ENCODE measurements around the gene RNASE1. TPM values are rescaled to one million over a fixed set of nuclear protein-coding genes. Genes with fewer than 3 reads are reported as not detected.

RNASE1 gene
- total and polyA plus RNA-seq, 10 of the 15 experiments (the other 5 are each of a cell fraction or from before 2014, with no cell fraction given) = 0.11 to 0.72 (median 0.38) TPM; not detected in 7

- no peak for FAIRE-seq
- WGBS (ENCODE audit: insufficient coverage, insufficient replicate concordance, low lambda C conversion rate, missing lambda C conversion rate) = 40% methylated on average over 4 of the region's 6 CpGs
- no peak overlapping the region for H3K4me3 ChIP-seq
- H3K79me2 ChIP-seq (ENCODE audit: control insufficient read depth, insufficient read depth, low read length) = no peaks in the 10 kb centered on the region
- H3K9me3 ChIP-seq (replicated peaks; ENCODE audit: control insufficient read depth, insufficient read depth, low read length) = no peaks in the 10 kb centered on the region
- ChIA-PET CTCF (interaction anchor here (0.7 kb wide), 1 partner anchor 125 kb away, joined by 3 read pairs; no protein-coding TSS in a partner anchor), POLR2A (no interaction called here), RAD21 (ENCODE audit: unreplicated experiment) (interaction anchor here (1.4 to 1.6 kb wide), 2 partner anchors 9 to 89 kb away, joined by 3 to 5 read pairs; no protein-coding TSS in a partner anchor), SMC1A (ENCODE audit: uncharacterized antibody, unreplicated experiment) (no interaction called here)
- no peak for DNase-seq (ENCODE audit: low read depth, low spot score)
- H3K4me1 ChIP-seq (ENCODE audit: control insufficient read depth, insufficient read depth, low read length) = no peaks in the 10 kb centered on the region
- in situ Hi-C loops (cut with MboI) (no loop called here), intact Hi-C loops (cut with micrococcal nuclease; ENCODE audit: unreplicated experiment) (no loop called here)
- H3K27ac ChIP-seq (ENCODE audit: control insufficient read depth, insufficient read depth) = no peak overlapping the region
- peaks cover 0 to 1% of the 10 kb centered on the region in 2 experiments; a peak in 1 of 4 replicates for H3K27me3 ChIP-seq (replicated peaks in 1 of 2; ENCODE audit: control insufficient read depth in 2 of 2, insufficient read depth in 2 of 2, low read length in 1 of 2)
- no peak for ATAC-seq
- no peak overlapping the region for H3K4me2 ChIP-seq (ENCODE audit: control insufficient read depth, insufficient read depth)
- H3K36me3 ChIP-seq (ENCODE audit: control insufficient read depth in 2 of 2, insufficient read depth in 2 of 2, low read length in 1 of 2) = no peaks in the 10 kb centered on the region
- TF ChIP-seq PRDM15 (CRISPR knock-in tag; IDR thresholded peaks at IDR 0.05) = no peak
- TF ChIP-seq RCOR1 (conservative IDR thresholded peaks at IDR 0.05; ENCODE audit: low read depth, low read length) = no peak
- no peak for TF ChIP-seq ELK1 (IDR thresholded peaks at IDR 0.05; ENCODE audit: low read depth, low read length)
- TF ChIP-seq HDAC6 (IDR thresholded peaks at IDR 0.05; ENCODE audit: unreplicated experiment) = no peak
- TF ChIP-seq RB1 (IDR thresholded peaks at IDR 0.05; ENCODE audit: borderline replicate concordance) = no peak
- TF ChIP-seq CBFB (IDR thresholded peaks at IDR 0.05; ENCODE audit: low read depth) = no peak
- no peak for TF ChIP-seq ZSCAN29 (IDR thresholded peaks at IDR 0.05)
- TF ChIP-seq MEF2B (IDR thresholded peaks at IDR 0.05; ENCODE audit: partially characterized antibody, poor library complexity, severe bottlenecking) = no peak
- no peak for TF ChIP-seq DPF2 (IDR thresholded peaks at IDR 0.05)
- no peak for TF ChIP-seq KAT2A (conservative IDR thresholded peaks at IDR 0.05; ENCODE audit: control insufficient read depth, low read depth, low read length)
- TF ChIP-seq TBL1XR1 (IDR thresholded peaks at IDR 0.05; ENCODE audit: low read depth, low read length) = no peak
- TF ChIP-seq POU2F2 (IDR thresholded peaks at IDR 0.05; ENCODE audit: borderline replicate concordance, low read depth, low read length) = no peak
- no peak for TF ChIP-seq SMAD5 (IDR thresholded peaks at IDR 0.05; ENCODE audit: low read depth)
- no peak for TF ChIP-seq ASH2L (IDR thresholded peaks at IDR 0.05; ENCODE audit: borderline replicate concordance, low read depth)
- TF ChIP-seq MTA2 (IDR thresholded peaks at IDR 0.05; ENCODE audit: low read depth) = no peak
- no peak for TF ChIP-seq KDM1A (IDR thresholded peaks at IDR 0.05; ENCODE audit: borderline replicate concordance)
- no peak for TF ChIP-seq ZNF622 (IDR thresholded peaks at IDR 0.05)
- TF ChIP-seq ZNF384 (IDR thresholded peaks at IDR 0.05; ENCODE audit: borderline replicate concordance, low read depth, low read length) = no peak
- TF ChIP-seq KLF5 (IDR thresholded peaks at IDR 0.05; ENCODE audit: partially characterized antibody) = no peak
- no peak for TF ChIP-seq SMAD1 (IDR thresholded peaks at IDR 0.05; ENCODE audit: low read depth, partially characterized antibody)
- no peaks in the 10 kb centered on the region for H4K20me1 ChIP-seq (ENCODE audit: control insufficient read depth, insufficient read depth)
- BruUV-seq (replicated peaks) = no TSS peak
- no peak overlapping the region; the same call in 1 of the 2 replicates for H2AFZ ChIP-seq (ENCODE audit: control insufficient read depth, low read depth, low read length)
- no peak overlapping the region for H3K9ac ChIP-seq (ENCODE audit: control insufficient read depth, insufficient read depth, low read length)
Measured at GRCh38 chr14:20846560-20846959, 43.9 kb upstream of the RNASE1 start.

Measured in GM12878 (cell line).